GM18907 (cell line): ENCODE results near the gene APP.

ENCODE experiments used
- ATAC-seq: cut with Tn5 transposase; IDR thresholded peaks from one replicate; pipeline ENCODE4 v1.9.1; 2021; ENCODE audit warnings: mild to moderate bottlenecking, moderate library complexity; ENCODE audit not compliant: unreplicated experiment

APP gene

DNA sequence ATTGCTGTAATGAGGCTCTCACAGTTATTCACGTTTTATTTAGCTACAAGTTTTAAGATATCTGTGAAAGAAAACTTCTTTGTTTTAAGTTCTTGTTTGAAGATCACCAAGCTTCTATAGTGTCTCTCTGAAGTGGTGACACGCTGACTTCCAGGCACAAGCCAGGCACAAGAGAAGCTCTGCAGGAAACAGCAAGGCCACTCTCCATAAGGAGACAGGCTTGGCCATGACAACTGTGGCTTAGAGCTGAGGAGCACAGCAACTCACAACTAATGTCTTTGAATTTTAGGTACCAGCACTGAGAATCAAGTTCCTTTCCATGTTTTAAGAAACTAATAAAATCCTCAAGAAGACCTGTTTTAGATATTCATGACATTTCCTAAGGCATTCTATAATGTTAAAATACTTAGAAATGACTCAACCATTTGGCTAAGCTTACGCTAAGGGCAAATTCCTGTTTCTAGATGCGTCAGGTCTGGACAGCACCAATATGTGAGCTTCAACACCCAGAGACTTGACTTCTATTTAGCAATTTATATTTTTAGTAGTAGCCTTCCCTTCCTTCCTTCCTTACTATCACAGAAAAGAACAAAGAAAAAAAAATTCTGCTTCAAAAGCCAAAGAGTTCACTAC lies 40.2 kb downstream of the APP start:
- ATAC-seq = no peak

GRCh38 chr21:26127918-26128317 lies 42.7 kb downstream of the APP start:
- ATAC-seq = no peak

- ATAC-seq = no peak
Observed at GRCh38 chr21:26127073-26127814, 43.3 kb downstream of the APP start.

- no peak for ATAC-seq
Observed at GRCh38 chr21:26126168-26126553, 44.4 kb downstream of the APP start.

- no peak for ATAC-seq
Observed at GRCh38 chr21:26125433-26126167, 45.0 kb downstream of the APP start.

DNA sequence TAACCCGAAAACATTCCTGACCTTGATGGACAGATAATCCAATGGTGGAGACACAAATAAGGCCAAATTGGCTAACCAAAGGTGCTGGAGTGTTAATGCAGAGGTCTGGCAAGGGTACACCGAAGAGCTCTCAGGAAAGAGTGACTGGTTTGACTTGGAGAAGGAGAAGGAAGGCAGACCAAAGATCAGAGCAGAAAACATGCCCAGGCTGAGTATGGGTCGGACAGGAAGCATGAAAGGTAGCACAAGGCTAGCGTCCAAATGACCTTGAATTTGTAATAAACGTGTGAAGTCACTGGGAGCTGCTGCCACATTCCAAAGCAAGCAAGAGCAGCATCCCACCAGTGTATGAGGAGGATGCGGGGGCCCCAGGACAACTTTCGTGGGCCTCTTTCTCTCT lies 45.7 kb downstream of the APP start:
- no peak for ATAC-seq

GRCh38 chr21:26124421-26124833 lies 46.1 kb downstream of the APP start:
- no peak for ATAC-seq

DNA sequence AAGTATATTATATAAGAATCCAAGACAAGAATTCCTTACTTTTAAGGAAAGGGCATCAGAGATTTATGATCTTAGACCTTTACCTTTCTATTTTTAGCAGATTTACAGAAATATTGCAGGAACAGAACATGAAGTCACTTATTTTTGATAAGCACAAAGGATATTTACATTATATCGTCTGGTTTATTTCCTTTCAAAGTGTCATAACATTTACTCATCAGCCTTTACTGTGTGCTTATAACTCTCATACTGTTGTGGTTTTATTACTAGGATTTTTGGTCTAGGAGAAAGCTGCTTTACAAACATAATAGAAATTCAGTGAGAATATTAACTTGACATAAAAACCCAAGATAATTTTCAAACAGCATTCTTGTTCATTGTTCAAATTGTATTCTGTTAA lies 47.6 kb downstream of the APP start:
- no peak for ATAC-seq

DNA sequence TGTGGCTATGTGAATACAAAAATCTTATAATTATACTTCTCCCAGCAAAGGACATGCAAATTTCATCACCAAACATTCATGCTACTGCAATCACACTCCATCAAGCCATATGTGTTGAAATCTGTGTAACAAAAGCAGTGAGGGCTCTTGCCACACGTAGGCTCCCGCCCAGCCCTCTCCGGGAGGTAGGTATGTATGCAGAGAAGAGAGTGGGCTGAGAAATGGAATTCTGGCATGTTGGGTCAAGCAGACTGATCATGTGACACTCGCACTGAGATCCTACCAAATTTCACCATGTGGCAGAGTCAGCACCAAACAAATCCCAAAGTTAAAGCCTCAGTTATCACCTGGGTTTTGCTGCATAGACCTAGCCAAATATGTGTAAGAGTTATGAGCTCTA lies 49.7 kb downstream of the APP start:
- ATAC-seq = no peak

DNA sequence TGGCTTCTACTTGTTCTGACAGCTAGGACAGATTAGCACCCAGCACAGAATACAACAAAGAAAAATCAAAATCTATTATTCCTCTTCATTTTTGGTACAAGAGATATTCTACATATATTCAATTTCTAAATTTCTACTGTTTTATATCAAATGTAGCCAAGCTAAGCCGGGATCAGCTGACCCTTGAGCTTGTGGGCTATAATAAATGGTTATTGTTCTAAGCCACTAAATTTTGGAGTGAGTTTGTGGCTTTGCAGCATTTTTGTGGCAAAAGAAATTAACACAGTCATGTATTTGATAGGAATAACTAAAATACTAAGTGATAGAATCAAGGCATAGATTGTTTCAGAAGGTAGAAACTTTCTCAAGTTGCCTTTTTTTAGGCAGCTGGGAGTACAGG lies 50.7 kb downstream of the APP start:
- ATAC-seq = no peak

DNA sequence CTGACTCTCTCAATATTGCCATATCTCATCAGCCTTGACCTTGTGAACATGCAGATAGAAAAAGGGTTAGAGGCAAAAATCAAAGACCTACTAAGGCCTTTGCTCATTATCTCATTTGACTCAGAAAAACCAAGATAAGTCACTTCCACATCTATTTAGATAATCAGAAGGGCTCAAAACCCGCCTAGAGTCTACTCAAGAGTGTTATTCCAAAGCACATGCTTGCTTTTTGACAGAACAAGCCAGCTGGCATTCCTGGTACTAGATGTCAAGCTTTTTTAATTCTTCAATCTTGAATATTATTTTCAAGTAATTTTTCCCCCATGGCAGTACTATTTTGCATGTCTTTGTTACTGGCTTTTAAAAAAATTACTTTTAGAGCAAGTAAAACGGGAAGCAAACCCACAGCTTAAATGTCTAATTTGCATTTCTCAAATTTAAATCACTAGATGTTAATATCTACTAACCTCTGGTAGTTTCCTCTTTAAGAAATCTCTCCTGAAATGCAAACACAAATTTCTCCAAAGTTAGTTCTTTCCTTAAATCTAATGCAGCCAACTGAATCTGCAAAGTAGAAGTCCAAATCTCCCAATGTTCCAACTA lies 51.5 kb downstream of the APP start:
- ATAC-seq = no peak

- ATAC-seq = no peak
Observed at GRCh38 chr21:26117972-26118367, 52.6 kb downstream of the APP start.

DNA sequence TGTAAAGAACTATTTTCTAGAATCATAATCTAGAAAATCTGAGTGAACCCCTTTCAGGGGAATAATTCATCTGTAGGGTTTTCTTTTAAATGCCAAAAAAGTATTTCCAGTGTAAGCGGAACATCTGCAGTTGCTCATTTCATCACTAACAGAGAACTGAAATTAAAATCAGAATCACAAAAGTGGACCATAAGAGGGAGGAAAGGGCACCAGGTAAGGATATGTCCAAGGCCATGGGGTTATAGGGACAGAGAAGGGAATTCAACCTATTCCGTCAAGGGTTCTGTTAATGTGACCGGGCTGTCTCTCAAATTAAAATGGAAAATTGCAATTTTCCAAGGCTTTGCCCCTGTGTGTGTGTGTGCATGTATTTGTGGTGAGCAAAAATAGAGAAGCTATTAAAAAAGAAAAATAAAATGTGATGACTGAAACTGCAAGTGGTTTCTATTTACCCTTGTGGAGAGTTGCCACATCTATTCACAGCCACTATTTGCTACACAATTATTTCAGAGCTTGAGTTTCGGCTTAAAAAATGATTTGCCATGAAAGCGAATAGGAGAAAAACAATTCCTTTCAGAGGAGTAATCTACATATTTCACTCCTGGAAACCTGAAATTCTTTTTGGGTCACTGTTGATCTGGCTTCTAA lies 53.1 kb downstream of the APP start:
- ATAC-seq = no peak

GRCh38 chr21:26116456-26117011 lies 54.0 kb downstream of the APP start:
- no peak for ATAC-seq

DNA sequence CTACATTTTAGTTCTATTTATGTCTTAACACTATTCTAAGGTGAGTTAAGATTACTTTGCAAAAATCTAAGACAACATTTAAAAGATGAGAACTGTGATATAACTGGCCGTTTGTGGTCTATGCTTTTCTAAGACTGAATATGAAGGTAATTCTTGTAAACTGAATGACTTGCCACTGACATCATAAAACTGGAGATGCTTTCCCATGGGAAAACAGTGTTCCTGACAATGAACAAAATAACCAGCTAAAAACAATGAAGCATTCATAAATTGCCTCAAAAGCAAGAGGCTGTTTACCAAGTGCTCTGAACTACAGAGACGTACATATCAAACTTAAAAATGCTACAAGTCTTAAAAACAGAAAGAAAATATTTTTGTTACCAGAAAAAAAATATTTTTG lies 54.7 kb downstream of the APP start:
- ATAC-seq = no peak

DNA sequence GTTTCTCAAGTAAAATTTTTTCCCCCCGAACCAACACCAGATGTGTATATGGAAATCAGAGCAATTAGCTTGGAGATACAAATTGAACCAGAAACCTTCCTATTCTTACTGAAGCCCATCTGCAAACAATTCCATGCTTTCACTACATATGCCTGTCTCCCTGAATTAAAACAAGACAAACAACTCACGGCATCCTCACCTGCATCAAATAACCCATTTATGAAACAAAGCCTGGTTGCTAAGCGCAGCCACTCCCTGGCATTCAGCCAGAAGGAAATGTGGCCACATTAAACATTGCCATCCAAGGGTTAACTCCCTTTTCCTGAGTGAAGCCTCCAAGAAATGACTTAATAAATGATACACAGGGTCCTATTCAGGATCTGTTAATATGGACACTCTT lies 55.3 kb downstream of the APP start:
- ATAC-seq = no peak

- no peak for ATAC-seq
Observed at GRCh38 chr21:26112975-26113374, 57.6 kb downstream of the APP start.

- ATAC-seq = no peak
Observed at GRCh38 chr21:26112127-26112742, 58.3 kb downstream of the APP start.

GRCh38 chr21:26110715-26111114 lies 59.9 kb downstream of the APP start:
- no peak for ATAC-seq

DNA sequence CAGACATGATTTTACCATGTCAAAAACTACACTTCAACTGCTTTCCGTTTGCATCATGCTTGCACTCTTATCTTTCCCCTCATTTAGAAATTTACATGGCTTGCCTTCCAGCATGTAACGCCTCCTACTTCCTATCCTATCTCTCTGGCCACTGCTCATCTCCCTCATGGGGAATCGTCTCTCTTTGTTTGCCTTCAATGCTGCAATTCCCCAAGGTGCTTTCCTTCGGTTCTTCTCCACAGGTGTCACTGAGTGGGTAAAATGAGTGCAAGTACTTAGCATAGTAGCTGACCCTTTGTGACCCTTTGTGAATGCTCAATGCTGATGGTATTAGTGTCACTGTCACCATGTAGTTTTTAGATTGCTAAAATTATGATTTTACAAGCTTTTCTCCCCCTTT lies 63.1 kb downstream of the APP start:
- ATAC-seq = no peak
